ENCODE data around the gene TSPAN13.

The TSPAN13 gene

DNA sequence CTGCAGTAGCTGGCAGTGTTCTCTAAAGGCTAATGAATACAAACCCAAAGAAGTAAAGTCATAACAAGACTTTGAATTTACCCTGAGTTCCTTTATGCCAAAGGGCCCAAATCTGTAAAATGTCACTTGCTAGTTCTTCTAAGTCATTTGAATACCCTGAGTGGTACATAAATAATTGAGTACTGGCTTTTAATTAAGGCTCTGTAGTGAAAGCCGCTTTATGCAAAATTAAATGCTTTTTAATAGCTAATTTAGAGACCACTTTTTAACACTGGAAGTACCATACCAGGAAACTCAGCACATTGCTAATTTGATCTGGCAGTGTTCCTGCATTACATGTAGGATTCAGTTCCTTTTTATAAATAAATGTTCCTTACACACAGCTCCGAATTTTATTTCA, 24.0 kb upstream of the TSPAN13 start:
- TF ChIP-seq JUND (IDR thresholded peaks at IDR 0.05; ENCODE audit: low read depth), result no peak
- in situ Hi-C loops (cut with HindIII; ENCODE audit: low pct_unique_long_range_greater_than_20kb, low sequenced_read_pairs), result no loop called here
- DNase-seq (ENCODE audit: low read depth in 1 of 2, low spot score in 1 of 2), result no peak

GRCh38 chr7:16730937-16731336, 22.6 kb upstream of the TSPAN13 start:
- no peak for DNase-seq (ENCODE audit: low read depth in 1 of 2, low spot score in 1 of 2)
- TF ChIP-seq JUND (IDR thresholded peaks at IDR 0.05; ENCODE audit: low read depth), result no peak
- in situ Hi-C loops (cut with HindIII; ENCODE audit: low pct_unique_long_range_greater_than_20kb, low sequenced_read_pairs), result no loop called here

DNA sequence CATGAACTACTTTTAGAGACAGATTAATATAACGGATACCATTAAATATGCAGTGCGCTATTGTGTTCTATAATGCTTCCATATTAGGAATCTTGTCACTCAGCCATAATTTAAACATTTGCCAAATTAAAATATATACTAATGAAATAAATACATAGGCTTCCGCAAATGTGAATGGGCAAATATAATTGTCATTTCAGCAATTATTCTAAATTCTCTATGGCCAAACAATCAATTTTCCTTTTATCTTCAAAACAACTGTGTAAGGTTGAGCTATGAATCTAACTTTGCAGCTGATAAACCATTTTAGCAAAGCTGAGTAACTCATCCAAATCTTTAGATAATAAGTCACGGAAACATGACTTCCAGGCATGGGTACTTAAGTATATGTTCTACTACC, 20.7 kb upstream of the TSPAN13 start:
- DNase-seq (ENCODE audit: low read depth in 1 of 2, low spot score in 1 of 2), result no peak
- in situ Hi-C loops (cut with HindIII; ENCODE audit: low pct_unique_long_range_greater_than_20kb, low sequenced_read_pairs), result no loop called here
- no peak for TF ChIP-seq JUND (IDR thresholded peaks at IDR 0.05; ENCODE audit: low read depth)

GRCh38 chr7:16734148-16734726, 19.3 kb upstream of the TSPAN13 start:
- in situ Hi-C loops (cut with HindIII; ENCODE audit: low pct_unique_long_range_greater_than_20kb, low sequenced_read_pairs), result no loop called here
- DNase-seq (ENCODE audit: low read depth in 1 of 2, low spot score in 1 of 2), result no peak
- TF ChIP-seq JUND (IDR thresholded peaks at IDR 0.05; ENCODE audit: low read depth), result no peak

DNA sequence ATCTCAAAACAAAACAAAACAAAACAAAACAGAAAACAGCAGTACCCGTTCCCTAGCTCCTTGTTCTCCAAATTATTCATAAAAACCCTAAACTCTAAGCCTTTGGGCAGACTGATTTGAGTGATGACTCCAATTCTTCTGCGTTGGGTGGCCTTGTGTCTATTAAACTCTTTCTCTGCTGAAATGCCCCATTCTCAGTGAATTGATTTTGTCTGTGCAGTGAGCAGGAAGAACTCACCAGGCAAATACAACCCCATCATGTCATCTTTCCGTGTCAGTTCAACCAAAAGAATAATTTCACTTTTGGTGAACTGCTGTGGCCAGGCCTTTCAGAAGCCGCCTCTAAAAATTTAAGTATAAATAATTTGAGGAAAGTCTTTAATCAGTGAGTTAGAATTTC, 18.5 kb upstream of the TSPAN13 start:
- DNase-seq (ENCODE audit: low read depth in 1 of 2, low spot score in 1 of 2), result no peak
- in situ Hi-C loops (cut with HindIII; ENCODE audit: low pct_unique_long_range_greater_than_20kb, low sequenced_read_pairs), result no loop called here
- no peak for TF ChIP-seq JUND (IDR thresholded peaks at IDR 0.05; ENCODE audit: low read depth)

DNA sequence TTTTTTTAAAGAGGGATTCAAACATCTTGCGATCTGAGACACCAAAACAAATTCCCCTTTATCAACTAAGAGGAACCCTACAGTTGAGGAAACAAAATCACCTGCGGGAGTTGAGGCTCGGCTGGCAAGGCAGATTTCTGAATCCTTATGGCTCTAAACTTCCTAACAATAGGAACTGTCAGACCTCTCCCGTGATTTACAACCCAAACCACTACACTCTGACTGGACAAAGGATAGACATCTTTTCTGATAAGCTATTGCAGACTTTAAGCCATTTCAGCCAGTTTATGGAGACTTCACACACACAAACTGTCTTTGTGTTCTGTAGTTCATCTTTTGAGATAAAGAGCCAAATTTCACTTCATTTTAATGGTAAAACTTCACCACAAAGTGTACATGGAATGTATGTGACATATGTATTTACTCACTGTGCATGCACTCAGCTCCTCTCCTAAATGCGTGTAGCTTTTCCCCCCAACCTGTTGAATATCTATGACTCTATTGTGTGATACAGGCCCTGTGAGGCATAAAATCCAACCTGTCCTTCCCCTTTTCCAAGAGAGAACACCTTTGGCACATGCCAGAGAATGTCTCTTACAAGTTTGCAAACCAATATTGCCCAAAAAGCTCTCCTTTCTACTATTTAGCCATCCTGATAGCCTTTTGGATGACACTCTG, 15.4 kb upstream of the TSPAN13 start:
- in situ Hi-C loops (cut with HindIII; ENCODE audit: low pct_unique_long_range_greater_than_20kb, low sequenced_read_pairs), result no loop called here
- no peak for TF ChIP-seq JUND (IDR thresholded peaks at IDR 0.05; ENCODE audit: low read depth)
- DNase-seq (ENCODE audit: low read depth in 1 of 2, low spot score in 1 of 2), result no peak

- DNase-seq (ENCODE audit: low read depth in 1 of 2, low spot score in 1 of 2), result no peak
- in situ Hi-C loops (cut with HindIII; ENCODE audit: low pct_unique_long_range_greater_than_20kb, low sequenced_read_pairs), result no loop called here
- TF ChIP-seq JUND (IDR thresholded peaks at IDR 0.05; ENCODE audit: low read depth), result no peak
Observed at GRCh38 chr7:16739863-16740622, 13.5 kb upstream of the TSPAN13 start.

DNA sequence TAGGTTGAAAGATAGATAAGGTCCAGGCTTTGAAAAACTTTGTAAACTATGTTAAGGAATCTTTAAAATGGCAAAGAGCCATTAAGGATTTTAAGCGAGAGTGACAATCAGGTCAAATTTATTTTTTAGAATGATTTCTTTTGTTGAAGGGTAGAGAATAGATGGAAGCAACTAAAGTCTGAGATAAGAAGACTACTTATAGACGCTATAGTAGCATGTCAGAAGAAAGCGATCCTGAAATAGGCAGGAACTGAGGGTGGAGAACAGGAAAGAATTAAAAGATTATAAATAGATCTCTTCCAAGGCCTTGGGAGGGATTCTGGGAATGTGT, 13.0 kb upstream of the TSPAN13 start:
- no peak for DNase-seq (ENCODE audit: low read depth in 1 of 2, low spot score in 1 of 2)
- TF ChIP-seq JUND (IDR thresholded peaks at IDR 0.05; ENCODE audit: low read depth), result no peak
- in situ Hi-C loops (cut with HindIII; ENCODE audit: low pct_unique_long_range_greater_than_20kb, low sequenced_read_pairs), result no loop called here

DNA sequence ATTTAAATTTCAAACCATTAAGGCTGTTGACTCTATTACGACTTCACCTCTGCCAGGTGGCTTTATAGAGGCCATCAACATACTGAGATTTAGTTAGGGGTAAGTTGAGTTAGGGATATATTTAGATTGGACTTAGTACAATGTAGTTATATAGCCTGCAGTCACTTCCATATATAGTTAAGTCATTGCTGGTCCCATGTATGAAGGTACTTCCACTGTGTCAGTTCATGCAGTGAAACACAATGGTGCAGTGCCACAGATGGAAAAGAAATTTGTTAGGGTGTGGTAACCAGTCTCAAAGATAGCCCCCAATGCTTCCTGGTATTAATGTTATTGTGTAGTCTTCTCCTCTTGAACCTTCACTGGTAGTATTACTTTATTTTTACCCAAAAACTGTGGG, 12.6 kb upstream of the TSPAN13 start:
- TF ChIP-seq JUND (IDR thresholded peaks at IDR 0.05; ENCODE audit: low read depth), result no peak
- in situ Hi-C loops (cut with HindIII; ENCODE audit: low pct_unique_long_range_greater_than_20kb, low sequenced_read_pairs), result no loop called here
- no peak for DNase-seq (ENCODE audit: low read depth in 1 of 2, low spot score in 1 of 2)

DNA sequence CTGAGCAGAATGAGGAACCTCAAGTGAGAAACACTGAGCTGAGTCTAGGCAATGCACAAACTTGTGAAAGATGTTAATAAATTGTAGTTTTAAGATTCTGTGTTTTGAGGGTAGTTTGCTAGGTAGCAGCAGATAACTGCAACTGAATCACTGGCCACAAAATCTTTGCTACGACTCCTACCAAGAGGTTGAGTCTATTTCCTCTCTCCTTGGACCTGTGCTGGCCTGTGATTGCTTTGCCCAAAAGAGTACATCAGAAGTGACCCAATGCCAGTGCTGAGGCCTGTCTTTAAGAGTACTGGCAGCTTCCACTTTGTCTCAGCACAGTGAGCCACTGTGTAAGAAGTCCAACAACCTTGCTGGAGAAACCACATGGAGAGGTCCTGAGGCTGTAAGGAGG, 11.9 kb upstream of the TSPAN13 start:
- TF ChIP-seq JUND (IDR thresholded peaks at IDR 0.05; ENCODE audit: low read depth), result no peak
- in situ Hi-C loops (cut with HindIII; ENCODE audit: low pct_unique_long_range_greater_than_20kb, low sequenced_read_pairs), result no loop called here
- DNase-seq (ENCODE audit: low read depth in 1 of 2, low spot score in 1 of 2), result no peak

DNA sequence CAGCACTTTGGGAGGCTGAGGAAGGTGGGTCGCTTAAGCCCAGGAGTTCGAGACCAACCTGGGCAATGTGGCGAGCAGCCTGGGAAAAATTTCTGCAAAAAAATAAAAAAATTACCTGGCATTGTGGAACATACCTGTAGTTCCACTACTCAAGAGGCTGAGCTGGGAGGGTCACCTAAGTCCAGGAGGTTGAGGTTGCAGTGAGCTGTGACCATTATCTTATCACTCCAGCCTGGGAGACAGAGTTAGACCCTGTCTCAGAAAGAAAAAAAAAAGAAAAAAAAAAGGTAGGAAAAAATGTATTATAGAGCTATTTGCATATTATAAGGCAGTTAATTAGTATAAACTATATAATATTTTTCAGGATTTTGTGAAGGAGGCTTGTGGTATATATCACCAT, 11.0 kb upstream of the TSPAN13 start:
- in situ Hi-C loops (cut with HindIII; ENCODE audit: low pct_unique_long_range_greater_than_20kb, low sequenced_read_pairs), result no loop called here
- DNase-seq (ENCODE audit: low read depth in 1 of 2, low spot score in 1 of 2), result no peak
- TF ChIP-seq JUND (IDR thresholded peaks at IDR 0.05; ENCODE audit: low read depth), result no peak

GRCh38 chr7:16743236-16743635, 10.3 kb upstream of the TSPAN13 start:
- in situ Hi-C loops (cut with HindIII; ENCODE audit: low pct_unique_long_range_greater_than_20kb, low sequenced_read_pairs), result no loop called here
- no peak for DNase-seq (ENCODE audit: low read depth in 1 of 2, low spot score in 1 of 2)
- TF ChIP-seq JUND (IDR thresholded peaks at IDR 0.05; ENCODE audit: low read depth), result no peak

GRCh38 chr7:16744518-16745250, 8.9 kb upstream of the TSPAN13 start:
- DNase-seq (ENCODE audit: low read depth in 1 of 2, low spot score in 1 of 2), result no peak
- no peak for TF ChIP-seq JUND (IDR thresholded peaks at IDR 0.05; ENCODE audit: low read depth)
- in situ Hi-C loops (cut with HindIII; ENCODE audit: low pct_unique_long_range_greater_than_20kb, low sequenced_read_pairs), result no loop called here

All from T47D (cell line).